Bronchial epithelial cell (primary cell): ENCODE data around the gene KIAA0319L. TPM values are rescaled to one million over a fixed set of nuclear protein-coding genes. Genes with fewer than 3 reads are reported as not detected.

Experiments used
- DNase-seq: peaks from one replicate; pipeline ENCODE4 v3.0.0-alpha.2; 2010; ENCODE audit warnings: low read depth
- FAIRE-seq: peaks from 2 replicates; lab custom pipeline; 2011; peaks lifted over from hg19 to GRCh38; lab: Jason Lieb, UNC
- H3K27me3 ChIP-seq: 2 replicates; pipeline ENCODE4 v1.5.1; 2011; ENCODE audit warnings: low read length; ENCODE audit not compliant: control insufficient read depth, insufficient read depth
- H3K36me3 ChIP-seq: 2 replicates; pipeline ENCODE4 v1.5.1; 2011; ENCODE audit warnings: low read length; ENCODE audit not compliant: control insufficient read depth, insufficient read depth
- H3K4me3 ChIP-seq: 2 replicates; pipeline ENCODE4 v1.5.1; 2011; ENCODE audit warnings: mild to moderate bottlenecking, low read depth, low read length, control low read depth
- CTCF ChIP-seq: IDR thresholded peaks from 2 replicates; pipeline ENCODE4 v1.5.1; 2011; ENCODE audit warnings: mild to moderate bottlenecking, moderate library complexity, low read length, control low read depth, inconsistent platforms; ENCODE audit not compliant: insufficient read depth, severe bottlenecking
- total RNA-seq: library from RNA; depleted of rRNA; stranded (reverse); fragments of >200 nt; gene quantifications from 2 replicates; pipeline ENCODE4 v1.2.1, GENCODE V29; 2014

KIAA0319L gene
- total RNA-seq, 1 donor from 2014 or later, result 26.6 TPM

- Histone ChIP-seq H3K36me3 (peaks cover 6% of the 10 kb centered on the region), H3K4me3 (no peak overlapping the region), H3K27me3 (no peaks in the 10 kb centered on the region)
- TF ChIP-seq CTCF, result no peak
- FAIRE-seq (no peak), DNase-seq (no peak)
Measured at GRCh38 chr1:35463232-35463631, 94.0 kb downstream of the KIAA0319L start.

- Histone ChIP-seq H3K36me3 (peaks cover 6% of the 10 kb centered on the region), H3K27me3 (no peaks in the 10 kb centered on the region), H3K4me3 (no peak overlapping the region)
- FAIRE-seq, result no peak
- DNase-seq, result no peak
- no peak for TF ChIP-seq CTCF
Measured at GRCh38 chr1:35461966-35462651, 95.1 kb downstream of the KIAA0319L start.

GRCh38 chr1:35460796-35461195 lies 96.4 kb downstream of the KIAA0319L start:
- H3K4me3 ChIP-seq, result no peak overlapping the region

DNA sequence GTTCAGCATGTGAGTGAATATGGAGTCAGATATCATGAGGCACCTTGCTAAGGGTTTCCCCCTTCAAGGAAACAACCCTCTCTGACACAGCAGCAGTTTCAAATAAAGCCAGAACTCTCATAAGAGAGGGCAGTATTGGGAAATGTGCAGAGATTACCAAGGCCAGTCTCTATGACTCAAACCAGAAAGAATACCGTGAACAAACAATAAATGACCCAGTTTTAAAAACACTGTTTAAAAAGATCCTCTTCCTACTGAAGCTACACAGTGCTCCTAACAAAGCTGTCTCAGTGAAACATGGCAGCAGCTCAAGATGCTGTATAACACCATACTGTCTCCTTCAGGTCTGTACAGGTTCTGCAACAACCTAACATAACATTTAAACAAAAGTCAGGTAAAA lies 102.6 kb downstream of the KIAA0319L start:
- DNase-seq (peak; percentile 75), FAIRE-seq (peak; percentile 81)
- no peaks in the 10 kb centered on the region for H3K27me3 ChIP-seq
- H3K4me3 ChIP-seq, result no peak overlapping the region
- TF ChIP-seq CTCF, result no peak
- H3K36me3 ChIP-seq, result peaks cover 7% of the 10 kb centered on the region

More at GRCh38 chr1:35460796-35461195, 96.4 kb downstream of the KIAA0319L start:
- no peak for TF ChIP-seq CTCF
- Histone ChIP-seq H3K27me3 (no peaks in the 10 kb centered on the region), H3K36me3 (peaks cover 6% of the 10 kb centered on the region)
- FAIRE-seq (no peak), DNase-seq (peak; percentile 92)

GRCh38 chr1:35454176-35454575 lies 103.0 kb downstream of the KIAA0319L start:
- no peak for TF ChIP-seq CTCF
- Histone ChIP-seq H3K4me3 (no peak overlapping the region), H3K27me3 (no peaks in the 10 kb centered on the region), H3K36me3 (peaks cover 7% of the 10 kb centered on the region)
- FAIRE-seq (no peak), DNase-seq (no peak)

DNA sequence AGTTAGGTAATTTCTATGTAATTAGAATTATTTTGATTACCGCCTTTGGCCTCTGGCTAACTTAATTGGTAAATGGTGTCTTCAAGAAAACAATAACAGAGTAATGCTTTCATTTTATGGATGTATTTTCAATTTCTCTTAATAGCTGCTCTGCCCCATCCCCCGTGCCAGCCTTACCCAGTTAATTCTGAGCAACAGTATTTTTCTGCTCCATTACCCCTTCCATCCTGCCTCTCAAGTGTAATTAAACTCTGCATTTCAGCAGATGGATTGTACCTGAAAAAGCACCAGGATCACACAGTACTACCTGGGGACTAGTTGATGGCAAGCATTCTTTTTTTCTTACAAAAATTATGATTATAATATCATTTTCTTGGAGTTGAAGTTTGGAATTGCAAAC lies 104.2 kb downstream of the KIAA0319L start:
- Histone ChIP-seq H3K36me3 (peaks cover 7% of the 10 kb centered on the region), H3K27me3 (no peaks in the 10 kb centered on the region), H3K4me3 (no peak overlapping the region)
- DNase-seq (no peak), FAIRE-seq (no peak)
- no peak for TF ChIP-seq CTCF
